Measurements from ENCODE around the gene HS6ST3. TPM values are rescaled to one million over a fixed set of nuclear protein-coding genes. Genes with fewer than 3 reads are reported as not detected.

The HS6ST3 gene
- total RNA-seq, 4 donors from 2014 or later: 0.08 to 0.47 (median 0.41) TPM

GRCh38 chr13:96806746-96807145 is 716.8 kb downstream of the HS6ST3 start:
- no peak overlapping the region for H3K27ac ChIP-seq
- WGBS: 74% methylated on average over 3 of the region's 3 CpGs

GRCh38 chr13:96809366-96810096 is 719.6 kb downstream of the HS6ST3 start:
- H3K27ac ChIP-seq: no peak overlapping the region
- H3K9me3 ChIP-seq: no peaks in the 10 kb centered on the region
- no peaks in the 10 kb centered on the region for H3K27me3 ChIP-seq
- DNase-seq (ENCODE audit: low spot score in 2 of 2): no peak
- no peaks in the 10 kb centered on the region for H3K36me3 ChIP-seq
- 71% methylated on average over 5 of the region's 5 CpGs for WGBS
- TF ChIP-seq POLR2A (IDR thresholded peaks at IDR 0.05): no peak
- no peak for TF ChIP-seq EP300 (IDR thresholded peaks at IDR 0.05)
- no peak for TF ChIP-seq CTCF (IDR thresholded peaks at IDR 0.05)
- TF ChIP-seq POLR2AphosphoS5 (IDR thresholded peaks at IDR 0.05): no peak
- H3K4me3 ChIP-seq: no peak overlapping the region
- H3K4me1 ChIP-seq: no peaks in the 10 kb centered on the region

More at GRCh38 chr13:96806746-96807145, 716.8 kb downstream of the HS6ST3 start:
- no peaks in the 10 kb centered on the region for H3K4me1 ChIP-seq
- TF ChIP-seq EP300 (IDR thresholded peaks at IDR 0.05): no peak
- TF ChIP-seq POLR2A (IDR thresholded peaks at IDR 0.05): no peak
- no peak for TF ChIP-seq POLR2AphosphoS5 (IDR thresholded peaks at IDR 0.05)
- TF ChIP-seq CTCF (IDR thresholded peaks at IDR 0.05): no peak
- H3K4me3 ChIP-seq: no peak overlapping the region
- no peaks in the 10 kb centered on the region for H3K27me3 ChIP-seq
- DNase-seq (ENCODE audit: low spot score in 2 of 2): no peak
- H3K9me3 ChIP-seq: no peaks in the 10 kb centered on the region
- no peaks in the 10 kb centered on the region for H3K36me3 ChIP-seq

- no peak overlapping the region for H3K4me3 ChIP-seq
- H3K27ac ChIP-seq: no peak overlapping the region
- no peaks in the 10 kb centered on the region for H3K27me3 ChIP-seq
- DNase-seq (ENCODE audit: low spot score in 2 of 2): no peak
- WGBS: 70% methylated on average over 4 of the region's 4 CpGs
- H3K36me3 ChIP-seq: no peaks in the 10 kb centered on the region
- H3K9me3 ChIP-seq: no peaks in the 10 kb centered on the region
- TF ChIP-seq POLR2AphosphoS5 (IDR thresholded peaks at IDR 0.05) (no peak), CTCF (IDR thresholded peaks at IDR 0.05) (no peak), POLR2A (IDR thresholded peaks at IDR 0.05) (no peak), EP300 (IDR thresholded peaks at IDR 0.05) (no peak)
- H3K4me1 ChIP-seq: no peaks in the 10 kb centered on the region
These were observed 720.2 kb downstream of the HS6ST3 start for GRCh38 chr13:96810104-96810503.

- 80% methylated on average over 5 of the region's 5 CpGs for WGBS
- no peak overlapping the region for H3K4me3 ChIP-seq
- TF ChIP-seq EP300 (IDR thresholded peaks at IDR 0.05): no peak
- no peak for TF ChIP-seq POLR2AphosphoS5 (IDR thresholded peaks at IDR 0.05)
- TF ChIP-seq CTCF (IDR thresholded peaks at IDR 0.05): no peak
- no peak for TF ChIP-seq POLR2A (IDR thresholded peaks at IDR 0.05)
- no peaks in the 10 kb centered on the region for H3K4me1 ChIP-seq
- H3K27ac ChIP-seq: no peak overlapping the region
- H3K9me3 ChIP-seq: no peaks in the 10 kb centered on the region
- no peaks in the 10 kb centered on the region for H3K27me3 ChIP-seq
- no peaks in the 10 kb centered on the region for H3K36me3 ChIP-seq
- no peak for DNase-seq (ENCODE audit: low spot score in 2 of 2)
These were observed 721.1 kb downstream of the HS6ST3 start for GRCh38 chr13:96811049-96811448.

- H3K4me3 ChIP-seq: no peak overlapping the region
- no peaks in the 10 kb centered on the region for H3K27me3 ChIP-seq
- H3K4me1 ChIP-seq: no peaks in the 10 kb centered on the region
- no peaks in the 10 kb centered on the region for H3K36me3 ChIP-seq
- WGBS: 55% methylated on average over 4 of the region's 4 CpGs
- H3K27ac ChIP-seq: peak overlapping the region; percentile 57
- TF ChIP-seq POLR2A (IDR thresholded peaks at IDR 0.05): no peak
- peak in 2 of 3 donors; percentile 53 to 55 for TF ChIP-seq POLR2AphosphoS5 (IDR thresholded peaks at IDR 0.05)
- no peak for TF ChIP-seq EP300 (IDR thresholded peaks at IDR 0.05)
- DNase-seq (ENCODE audit: low spot score in 2 of 2): no peak
- no peaks in the 10 kb centered on the region for H3K9me3 ChIP-seq
These were observed 726.4 kb downstream of the HS6ST3 start for GRCh38 chr13:96816261-96816660.
